Measurements from ENCODE around the gene PPIP5K2.

GRCh38 chr5:103203226-103203625, 83.1 kb downstream of the PPIP5K2 start:
- TF ChIP-seq POLR2A (IDR thresholded peaks at IDR 0.05; ENCODE audit: extremely low read depth, insufficient read length) (no peak), MYC (IDR thresholded peaks at IDR 0.05; ENCODE audit: low read depth, low read length) (no peak), CTCF (IDR thresholded peaks at IDR 0.05; ENCODE audit: low read depth, low read length) (no peak), MAX (IDR thresholded peaks at IDR 0.05; ENCODE audit: low read depth, low read length) (no peak)
